ENCODE results near the gene ZNF76.

ZNF76 gene

GRCh38 chr6:35238843-35239289, 20.7 kb upstream of the ZNF76 start:
- FAIRE-seq: no peak

GRCh38 chr6:35239581-35239980, 20.0 kb upstream of the ZNF76 start:
- no peak for FAIRE-seq

- FAIRE-seq: no peak
Observed at GRCh38 chr6:35240838-35241801, 18.4 kb upstream of the ZNF76 start.

DNA sequence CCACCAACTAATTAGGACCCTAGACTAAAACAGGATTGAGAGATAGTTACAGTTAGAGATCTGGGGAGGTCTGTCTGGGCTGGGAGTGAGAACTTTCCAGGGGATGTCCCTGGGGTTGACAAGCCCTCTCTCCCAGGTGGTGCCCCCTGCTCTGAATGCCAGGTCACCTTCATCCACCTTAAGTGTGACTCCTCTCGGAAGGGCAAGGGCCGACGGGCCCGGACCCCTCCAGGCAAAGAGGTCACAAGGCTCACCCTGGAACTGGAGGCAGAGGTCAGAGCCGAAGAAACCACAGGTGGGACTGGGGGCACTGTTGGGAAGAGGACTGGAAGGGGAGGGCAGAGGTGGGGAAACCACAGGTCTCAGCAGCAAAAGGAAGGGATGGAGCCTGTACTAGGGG, 17.0 kb upstream of the ZNF76 start:
- FAIRE-seq: no peak

DNA sequence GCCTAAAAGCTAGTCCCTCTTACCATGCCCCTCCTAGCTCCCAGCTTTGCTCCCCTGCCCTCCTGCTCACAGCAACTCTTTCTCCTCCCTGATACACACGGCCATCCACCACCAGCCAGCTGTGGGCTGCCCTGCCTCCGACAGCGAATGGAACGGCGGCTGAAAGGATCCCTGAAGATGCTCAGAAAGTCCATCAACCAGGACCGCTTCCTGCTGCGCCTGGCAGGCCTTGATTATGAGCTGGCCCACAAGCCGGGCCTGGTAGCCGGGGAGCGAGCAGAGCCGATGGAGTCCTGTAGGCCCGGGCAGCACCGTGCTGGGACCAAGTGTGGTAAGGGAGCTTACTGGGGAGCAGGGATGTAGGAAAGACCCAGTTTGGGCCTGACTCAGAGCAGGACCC, 16.6 kb upstream of the ZNF76 start:
- FAIRE-seq: no peak

DNA sequence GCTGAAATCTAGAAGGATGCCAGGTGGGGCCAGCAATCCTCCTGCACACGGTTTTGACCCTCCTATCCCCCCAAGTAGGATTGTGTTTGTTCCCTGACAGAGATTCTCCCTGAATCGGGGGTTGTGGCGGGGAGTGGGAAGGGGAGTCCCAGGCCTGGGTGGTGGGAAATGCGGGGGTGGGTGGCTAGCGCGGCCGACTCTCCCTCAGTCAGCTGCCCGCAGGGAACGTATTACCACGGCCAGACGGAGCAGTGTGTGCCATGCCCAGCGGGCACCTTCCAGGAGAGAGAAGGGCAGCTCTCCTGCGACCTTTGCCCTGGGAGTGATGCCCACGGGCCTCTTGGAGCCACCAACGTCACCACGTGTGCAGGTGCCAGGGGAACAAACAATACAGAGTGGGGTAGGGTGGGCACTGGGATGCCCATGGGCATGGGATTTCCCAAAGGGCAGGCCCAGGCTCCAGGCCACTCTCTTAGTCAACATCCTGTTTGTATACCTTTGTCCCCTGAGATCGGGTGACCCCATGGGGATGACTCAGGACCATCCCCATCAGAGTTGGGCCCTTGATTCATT, 16.1 kb upstream of the ZNF76 start:
- no peak for FAIRE-seq

DNA sequence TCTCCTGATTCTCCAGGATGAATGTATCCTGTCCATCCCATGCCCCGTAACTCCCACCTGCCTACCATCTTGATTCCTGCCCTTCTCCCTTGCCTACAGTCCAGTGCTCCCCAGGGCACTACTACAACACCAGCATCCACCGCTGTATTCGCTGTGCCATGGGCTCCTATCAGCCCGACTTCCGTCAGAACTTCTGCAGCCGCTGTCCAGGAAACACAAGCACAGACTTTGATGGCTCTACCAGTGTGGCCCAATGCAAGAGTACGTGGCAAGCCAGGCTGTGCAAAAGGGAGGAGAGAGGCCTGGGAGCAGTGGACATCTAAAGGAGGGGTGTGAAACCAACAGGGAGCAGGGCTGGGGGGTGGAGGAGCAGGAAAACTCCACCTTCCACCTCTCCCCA, 15.0 kb upstream of the ZNF76 start:
- FAIRE-seq: no peak

- no peak for FAIRE-seq
Observed at GRCh38 chr6:35247642-35248231, 11.8 kb upstream of the ZNF76 start.

- no peak for FAIRE-seq
Observed at GRCh38 chr6:35248300-35248699, 11.2 kb upstream of the ZNF76 start.

DNA sequence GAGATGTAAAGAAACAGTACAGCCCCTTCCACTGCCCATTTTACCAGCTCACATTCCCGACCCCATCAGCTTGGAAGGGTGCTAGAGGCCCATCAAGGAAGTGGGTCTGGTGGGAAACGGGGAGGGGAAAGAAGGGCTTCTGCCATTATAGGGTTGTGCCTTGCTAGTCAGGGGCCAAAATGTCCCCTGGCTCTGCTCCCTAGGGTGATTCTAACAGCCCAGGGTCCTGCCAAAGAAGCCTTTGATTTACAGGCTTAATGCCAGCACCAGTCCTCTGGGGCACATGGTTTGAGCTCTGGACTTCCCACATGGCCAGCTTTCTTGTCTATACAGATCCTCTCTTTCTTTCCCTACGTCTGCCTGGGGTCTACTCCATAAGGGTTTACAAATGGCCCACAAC, 10.6 kb upstream of the ZNF76 start:
- no peak for FAIRE-seq

- FAIRE-seq: no peak
Observed at GRCh38 chr6:35251949-35252348, 7.6 kb upstream of the ZNF76 start.

- no peak for FAIRE-seq
Observed at GRCh38 chr6:35253249-35253648, 6.3 kb upstream of the ZNF76 start.

DNA sequence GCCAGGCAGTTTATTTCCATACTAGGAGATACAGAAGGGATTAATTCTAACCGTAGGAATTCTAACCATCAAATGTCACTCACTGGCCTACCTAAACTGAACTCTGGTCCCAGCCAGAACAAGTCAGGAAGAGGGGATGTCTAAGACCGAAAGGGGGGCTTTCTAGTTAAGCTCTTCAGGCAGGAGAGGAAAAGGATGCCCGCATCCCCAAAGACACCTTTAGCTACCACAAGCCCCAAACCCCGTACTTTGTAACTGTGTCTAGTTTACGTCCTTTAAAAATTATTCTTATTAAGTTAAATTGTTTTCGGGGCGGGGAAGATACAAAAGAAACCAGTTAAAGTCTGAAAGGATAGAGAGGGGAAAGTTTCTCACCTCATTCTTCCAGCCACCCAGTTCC, 1.2 kb upstream of the ZNF76 start:
- no peak for FAIRE-seq

DNA sequence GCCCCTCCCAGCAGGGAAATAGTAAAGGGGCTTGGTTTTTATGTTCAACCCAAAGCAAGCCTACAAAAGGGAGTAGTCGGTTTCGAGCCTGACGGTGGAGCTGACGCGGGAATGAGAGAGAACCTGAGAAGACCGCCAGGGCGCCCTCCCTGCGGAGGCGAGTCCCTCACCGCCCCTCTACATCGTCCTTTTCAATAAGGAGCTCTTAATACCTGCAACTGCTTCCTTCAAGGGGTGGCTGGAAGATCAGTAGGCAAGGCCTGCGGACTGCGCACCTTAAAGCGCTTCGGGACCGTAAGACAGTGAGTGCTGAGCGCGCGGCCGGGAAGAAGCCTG, 709 bp upstream of the ZNF76 start:
- no peak for FAIRE-seq

- no peak for FAIRE-seq
Observed at GRCh38 chr6:35259948-35260590, 534 bp downstream of the ZNF76 start.

- FAIRE-seq: no peak
Observed at GRCh38 chr6:35260591-35261570, 1.3 kb downstream of the ZNF76 start.

- no peak for FAIRE-seq
Observed at GRCh38 chr6:35262596-35262995, 3.1 kb downstream of the ZNF76 start.

DNA sequence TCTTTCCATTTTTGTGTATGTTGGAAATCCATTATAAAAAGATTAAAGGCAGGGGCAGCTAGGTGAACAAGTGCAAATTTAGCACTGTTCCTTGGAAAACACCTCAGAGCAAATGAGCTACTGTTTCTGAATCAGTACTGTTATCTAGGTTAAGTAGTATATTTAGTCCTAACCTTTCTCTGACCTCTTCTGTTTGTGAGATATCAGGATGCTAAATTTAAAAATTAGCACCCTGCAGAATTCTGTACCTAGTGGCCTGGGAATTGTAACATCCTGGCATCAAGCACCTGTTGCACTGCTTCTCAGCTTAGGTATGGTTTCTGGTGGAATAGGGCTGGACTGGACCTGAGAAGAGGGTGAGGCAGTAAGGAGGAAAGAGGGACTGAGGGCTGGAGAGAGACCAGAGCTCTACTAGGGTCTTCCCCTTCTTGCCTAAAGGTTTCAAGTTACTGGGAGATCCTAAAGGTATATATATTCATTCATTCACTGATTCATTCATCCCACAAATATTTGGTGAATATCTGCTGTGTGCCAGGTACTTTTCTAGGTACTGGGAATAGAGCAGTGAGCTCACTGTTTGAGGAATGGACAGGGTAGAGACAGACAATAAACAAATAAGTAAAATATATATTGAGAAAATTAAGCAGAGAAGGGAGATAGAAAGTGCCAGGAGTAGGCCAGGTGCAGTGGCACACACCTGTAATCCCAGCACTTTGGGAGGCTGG, 5.2 kb downstream of the ZNF76 start:
- no peak for FAIRE-seq

DNA sequence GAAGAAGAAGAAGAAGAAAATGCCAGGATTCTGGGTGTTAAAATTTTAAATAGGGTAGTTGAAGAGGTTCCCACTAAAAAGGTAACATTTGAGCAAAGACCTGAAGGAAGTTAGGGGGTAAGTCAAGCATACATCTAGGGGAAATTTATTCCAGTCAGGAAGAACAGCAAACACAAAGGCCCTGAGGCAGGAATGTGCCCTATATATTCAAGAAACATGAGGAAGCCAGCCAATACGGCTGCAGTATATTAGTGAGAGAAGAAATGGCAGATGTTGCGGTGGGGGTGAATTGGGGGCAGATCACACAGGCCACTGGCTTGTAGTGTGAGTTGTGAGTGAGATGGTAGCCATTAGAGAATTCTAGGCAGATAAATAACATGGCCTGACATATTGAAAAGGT, 6.0 kb downstream of the ZNF76 start:
- FAIRE-seq: no peak

DNA sequence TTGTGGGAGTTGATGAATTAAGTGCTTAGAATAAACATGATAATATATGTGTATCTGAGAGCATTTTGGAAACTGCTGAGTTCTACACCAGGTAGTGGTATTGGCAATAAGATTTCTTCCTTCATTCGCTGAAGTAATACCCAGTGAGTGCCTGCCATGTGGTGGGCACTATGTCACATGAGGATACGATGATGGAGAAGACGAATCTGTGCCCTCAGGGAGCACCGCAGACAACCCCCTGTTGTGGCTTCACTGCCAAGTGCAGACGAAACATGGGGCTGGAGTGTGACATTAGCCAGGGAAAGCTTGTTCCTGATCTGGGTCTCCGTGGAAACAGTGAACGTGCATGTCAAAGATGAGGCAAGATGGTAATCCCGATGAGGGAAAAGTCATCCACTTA, 7.9 kb downstream of the ZNF76 start:
- no peak for FAIRE-seq

GRCh38 chr6:35267897-35268296, 8.4 kb downstream of the ZNF76 start:
- FAIRE-seq: no peak

- no peak for FAIRE-seq
Observed at GRCh38 chr6:35272005-35272404, 12.5 kb downstream of the ZNF76 start.

Measured in A204.1 (cell line).